K562 (cell line): ENCODE results near the gene ARID3A. TPM values are rescaled to one million over a fixed set of nuclear protein-coding genes. Genes with fewer than 3 reads are reported as not detected.

Source experiments
- ATF1 ChIP-seq, 2 experiments: fragments of 450-650 bp in 1 of 2; IDR thresholded peaks; 2 replicates each; pipeline ENCODE4 v1.6.1; 2016; ENCODE audit warnings: missing compliant biosample characterization in 1 of 2, missing genetic modification characterization in 1 of 2
- CLOCK ChIP-seq: fragments of 250-450 bp; sonication (Bioruptor Pico); IDR thresholded peaks from 2 replicates; pipeline ENCODE4 v1.4.0; 2020; ENCODE audit warnings: mild to moderate bottlenecking, moderate library complexity, borderline replicate concordance
- ESRRB ChIP-seq: fragments of 250-450 bp; sonication (Bioruptor Pico); IDR thresholded peaks from 2 replicates; pipeline ENCODE4 v1.5.0; 2020; ENCODE audit warnings: mild to moderate bottlenecking, moderate library complexity, borderline replicate concordance
- KDM5B ChIP-seq: fragments of 200-600 bp; sonication (generic); IDR thresholded peaks from 2 replicates; pipeline ENCODE4 v1.6.1; 2012; ENCODE audit warnings: low read depth, mild to moderate bottlenecking, moderate library complexity, low read length, control low read depth, inconsistent platforms; ENCODE audit not compliant: insufficient replicate concordance
- MEF2D ChIP-seq: conservative IDR thresholded peaks from 2 replicates; pipeline ENCODE4 v1.6.1; 2016; ENCODE audit warnings: low read depth, missing genetic modification characterization, missing compliant biosample characterization
- MLLT1 ChIP-seq, 2 experiments: fragments of 450-650 bp; IDR thresholded peaks; 2 replicates each; pipeline ENCODE4 v1.6.1; 2016
- SMARCC2 ChIP-seq: fragments of 450-650 bp; IDR thresholded peaks from 2 replicates; pipeline ENCODE4 v1.6.1; 2017; ENCODE audit warnings: antibody characterized with exemption, moderate library complexity, mild to moderate bottlenecking, low read depth
- ZNF175 ChIP-seq: fragments of 200-800 bp; sonication (Bioruptor generic); IDR thresholded peaks from 2 replicates; pipeline ENCODE4 v1.6.1; 2016; ENCODE audit warnings: low read depth, mild to moderate bottlenecking, missing genetic modification characterization, missing compliant biosample characterization
- ZNF551 ChIP-seq: fragments of 250-450 bp; sonication (Bioruptor Pico); IDR thresholded peaks from 2 replicates; pipeline ENCODE4 v1.5.0; 2021; ENCODE audit warnings: mild to moderate bottlenecking, moderate library complexity
- polyA plus RNA-seq, 8 experiments: library from polyadenylated mRNA; depleted of rRNA in 4 of 8; stranded (reverse) in 5 of 8; unstranded in 3 of 8; fragments of >200 nt; fragmentation: Nextera tagmentation in 2 of 8; fragmentation: Illumina TruSeq in 1 of 8; extraction: Ambion mirVana in 2 of 8; extraction: Trizol in 1 of 8; gene quantifications; 2 replicates each; pipeline versions ENCODE4 v1.2.1 to v1.2.3, GENCODE V29; 2011 to 2014; ENCODE audit warnings: inconsistent platforms in 1 of 8, missing spikeins in 1 of 8
- total RNA-seq, 7 experiments: library from RNA; depleted of rRNA in 6 of 7; stranded (reverse); fragments of >200 nt in 6 of 7; fragmentation: Illumina TruSeq in 2 of 7; extraction: Trizol in 2 of 7; gene quantifications; 2 replicates each; pipeline versions ENCODE4 v1.2.1 to v1.2.3, GENCODE V29; 2011 to 2021; ENCODE audit warnings: low replicate concordance in 1 of 7
- TF ChIP-seq, protein P1 (sequence below): sonication (generic); formaldehyde crosslinking; IDR thresholded peaks from 2 replicates; pipeline ENCODE4 v1.5.0; 2020; ENCODE audit warnings: missing genetic modification reagents
- TF ChIP-seq, protein P2 (sequence below): fragments of 250-450 bp; sonication (Bioruptor Pico); IDR thresholded peaks from 2 replicates; pipeline ENCODE4 v1.8.0; 2022; ENCODE audit warnings: moderate library complexity, mild to moderate bottlenecking, inconsistent platforms

The ARID3A gene
- total and polyA plus RNA-seq, 9 of the 15 experiments (the other 6 are each of a cell fraction or from before 2014, with no cell fraction given), result 1.4 to 118 (median 31.2) TPM

DNA sequence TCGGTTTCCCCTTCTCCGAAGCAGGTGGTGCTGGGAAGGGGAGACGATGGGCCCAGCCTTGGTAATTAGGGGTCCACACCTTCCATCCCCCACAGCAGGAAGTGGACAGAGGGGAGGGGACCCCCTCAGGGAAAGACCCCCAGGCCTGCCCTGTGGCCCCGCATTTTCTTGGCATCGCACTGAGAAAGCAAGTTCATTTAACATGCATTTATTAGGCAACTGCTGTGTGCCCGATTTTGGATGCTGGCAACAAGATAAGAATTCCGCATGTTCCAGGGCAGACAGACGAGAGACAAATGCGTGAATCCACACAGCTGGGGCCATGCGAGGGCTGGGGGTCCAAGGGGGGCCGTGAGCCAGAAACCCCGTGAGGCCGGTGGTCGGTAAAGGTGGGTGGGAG lies 28.4 kb downstream of the ARID3A start (continued):
- TF ChIP-seq KDM5B (peak; percentile 18), MEF2D (no peak), SMARCC2 (no peak), ZNF175 (0 out of 2 replicates have a peak, but pooled peaks have one; percentile 58), MLLT1 (IDR thresholded peaks at IDR 0.05) (no peak), CLOCK (CRISPR knock-in tag) (no peak), ZNF551 (CRISPR knock-in tag) (no peak), ATF1 (CRISPR knock-in tag; IDR thresholded peaks at IDR 0.05) (no peak), ATF1 (tag; IDR thresholded peaks at IDR 0.05) (no peak), ESRRB (CRISPR knock-in tag) (no peak)
- TF ChIP-seq, protein P1, sequence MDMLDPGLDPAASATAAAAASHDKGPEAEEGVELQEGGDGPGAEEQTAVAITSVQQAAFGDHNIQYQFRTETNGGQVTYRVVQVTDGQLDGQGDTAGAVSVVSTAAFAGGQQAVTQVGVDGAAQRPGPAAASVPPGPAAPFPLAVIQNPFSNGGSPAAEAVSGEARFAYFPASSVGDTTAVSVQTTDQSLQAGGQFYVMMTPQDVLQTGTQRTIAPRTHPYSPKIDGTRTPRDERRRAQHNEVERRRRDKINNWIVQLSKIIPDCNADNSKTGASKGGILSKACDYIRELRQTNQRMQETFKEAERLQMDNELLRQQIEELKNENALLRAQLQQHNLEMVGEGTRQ (CRISPR knock-in tag), result no peak
- TF ChIP-seq, protein P2, sequence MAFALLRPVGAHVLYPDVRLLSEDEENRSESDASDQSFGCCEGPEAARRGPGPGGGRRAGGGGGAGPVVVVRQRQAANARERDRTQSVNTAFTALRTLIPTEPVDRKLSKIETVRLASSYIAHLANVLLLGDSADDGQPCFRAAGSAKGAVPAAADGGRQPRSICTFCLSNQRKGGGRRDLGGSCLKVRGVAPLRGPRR (CRISPR knock-in tag), result no peak
